Kidney (tissue), 14 donors: ENCODE measurements around the gene NR0B2. TPM values are rescaled to one million over a fixed set of nuclear protein-coding genes. Genes with fewer than 3 reads are reported as not detected.

Source experiments
- DNase-seq, 5 donors: peaks; one replicate each; pipeline ENCODE4 v3.0.0-alpha.2; 2013 to 2020
- FAIRE-seq: peaks from 2 replicates; lab custom pipeline; 2012; peaks lifted over from hg19 to GRCh38; lab: Jason Lieb, UNC
- H3K27ac ChIP-seq, 2 donors: one replicate each; pipeline ENCODE4 v1.7.0; 2013; ENCODE audit warnings: low read depth in 2 of 2, low read length in 2 of 2, inconsistent platforms in 1 of 2
- H3K27me3 ChIP-seq: one replicate; pipeline ENCODE4 v1.7.1; 2013; ENCODE audit warnings: low read length, inconsistent platforms; ENCODE audit not compliant: control insufficient read depth, insufficient read depth
- H3K36me3 ChIP-seq, 3 donors: one replicate each; pipeline versions ENCODE4 v1.7.0 to v1.7.1; 2013; ENCODE audit warnings: low read length in 3 of 3, control low read depth in 1 of 3, inconsistent platforms in 1 of 3; ENCODE audit not compliant: insufficient read depth in 3 of 3, control insufficient read depth in 2 of 3
- H3K4me1 ChIP-seq, 3 donors: one replicate each; pipeline versions ENCODE4 v1.7.0 to v1.7.1; 2013; ENCODE audit warnings: low read length in 3 of 3, inconsistent platforms in 1 of 3, low read depth in 1 of 3; ENCODE audit not compliant: control insufficient read depth in 2 of 3, insufficient read depth in 2 of 3
- H3K4me3 ChIP-seq, 3 donors: one replicate each; pipeline versions ENCODE4 v1.7.0 to v1.8.1; 2013; ENCODE audit warnings: low read length in 3 of 3, control low read depth in 1 of 3, inconsistent platforms in 1 of 3
- H3K9ac ChIP-seq, 3 donors: one replicate each; pipeline versions ENCODE4 v1.7.0 to v1.7.1; 2013; ENCODE audit warnings: low read length in 3 of 3, control low read depth in 1 of 3, inconsistent platforms in 1 of 3
- H3K9me3 ChIP-seq, 3 donors: one replicate each; pipeline versions ENCODE4 v1.7.0 to v1.7.1; 2013; ENCODE audit warnings: low read length in 3 of 3, control low read depth in 1 of 3, inconsistent platforms in 1 of 3; ENCODE audit not compliant: control insufficient read depth in 2 of 3, insufficient read depth in 1 of 3
- CTCF ChIP-seq: IDR thresholded peaks from 3 replicates; pipeline ENCODE4 v1.5.1; 2012; ENCODE audit warnings: mild to moderate bottlenecking, moderate library complexity, borderline replicate concordance; ENCODE audit not compliant: insufficient read depth; ENCODE audit errors: extremely low read depth
- intact Hi-C: fragments of 100-400 bp; cut with DNase I; formaldehyde crosslinking; loops from one replicate; pipeline ENCODE4 v1.11.1; 2022
- polyA plus RNA-seq: library from polyadenylated mRNA; stranded (reverse); fragments of 350-450 nt; fragmentation: Illumina TruSeq; extraction: RNeasy Lipid Tissue Mini Kit (QIAGEN cat#74804); gene quantifications from one replicate; pipeline ENCODE4 v1.2.3, GENCODE V29; 2014; ENCODE audit warnings: low read depth, low replicate concordance; ENCODE audit not compliant: insufficient read depth
- total RNA-seq: library from RNA; stranded (reverse); fragmentation: NEBNext Ultra II Directional; extraction: Animal tissue kit (Norgen Biotek cat#: 25700); gene quantifications from one replicate; pipeline ENCODE4 v1.2.1, GENCODE V29; 2021
- donor health status: control.
- donor health status: control.
- donor health status: control.
- donor health status: control.
- donor health status: control.
- donor health status: DM: yes; HTN: yes; CAD: no.
- donor health status: Normal renal cell carcinoma (clear cell type).

The NR0B2 gene
- total and polyA plus RNA-seq, 2 donors from 2014 or later, result 0.79 to 16.5 TPM

GRCh38 chr1:26889551-26890466 is 24.0 kb downstream of the NR0B2 start, which contains the start of gene GPN2:
Gene GPN2, minus strand, starts transcription at chr1:26890283. Its CDS starts 187 bp downstream, at chr1:26890096.
- peaks cover 3 to 14% (median 8%) of the 10 kb centered on the region in 3 donors for H3K4me1 ChIP-seq
- H3K36me3 ChIP-seq, result peaks cover 11 to 47% (median 28%) of the 10 kb centered on the region in 3 donors
- FAIRE-seq, result no peak
- no peak for TF ChIP-seq CTCF
- H3K9ac ChIP-seq, result peak within 1 kb of the TSS; percentile 61 to 98 (median 95)
- DNase-seq, result peak; percentile 80 to 95 (median 87)
- intact Hi-C loops, result loop anchor here (10.0 kb wide), 1 partner anchor 85 kb away; no protein-coding TSS in a partner anchor
- no peaks in the 10 kb centered on the region for H3K27me3 ChIP-seq
- H3K9me3 ChIP-seq, result no peaks in the 10 kb centered on the region
- H3K27ac ChIP-seq, result peak within 1 kb of the TSS; percentile 83 to 94
- H3K4me3 ChIP-seq, result peak within 1 kb of the TSS; percentile 68 to 92 (median 74)

- Histone ChIP-seq H3K27ac (no peak overlapping the region), H3K4me3 (no peak overlapping the region), H3K9ac (no peak overlapping the region), H3K36me3 (peaks cover 13 to 48% (median 33%) of the 10 kb centered on the region in 3 donors), H3K4me1 (peaks cover 3 to 14% (median 8%) of the 10 kb centered on the region in 3 donors), H3K27me3 (no peaks in the 10 kb centered on the region), H3K9me3 (no peaks in the 10 kb centered on the region)
- FAIRE-seq, result no peak
- intact Hi-C loops, result loop anchor here (10.0 kb wide), 1 partner anchor 83 kb away; no protein-coding TSS in a partner anchor
- TF ChIP-seq CTCF, result no peak
- no peak for DNase-seq
These were observed 25.5 kb downstream of the NR0B2 start for GRCh38 chr1:26888231-26888630.

GRCh38 chr1:26887125-26887524 is 26.6 kb downstream of the NR0B2 start:
- Histone ChIP-seq H3K9ac (no peak overlapping the region), H3K4me3 (no peak overlapping the region), H3K9me3 (no peaks in the 10 kb centered on the region), H3K4me1 (peaks cover 3 to 14% (median 8%) of the 10 kb centered on the region in 3 donors), H3K36me3 (peaks cover 13 to 51% (median 37%) of the 10 kb centered on the region in 3 donors), H3K27ac (no peak overlapping the region), H3K27me3 (no peaks in the 10 kb centered on the region)
- peak in 2 of 5 donors; percentile 2 to 37 for DNase-seq
- TF ChIP-seq CTCF, result peak; percentile 31
- intact Hi-C loops, result loop anchor here (10.0 kb wide), 1 partner anchor 82 kb away; no protein-coding TSS in a partner anchor
- no peak for FAIRE-seq
